Fibroblast of the aortic adventitia (primary cell): ENCODE measurements around the gene OR4M1. TPM values are rescaled to one million over a fixed set of nuclear protein-coding genes. Genes with fewer than 3 reads are reported as not detected.
"Not testable (repeated sequence)": the region's sequence is repeated elsewhere in the genome, so short reads cannot be mapped to it uniquely, and the experiment has no call there.

Experiments
- DNase-seq: peaks from one replicate; pipeline ENCODE4 v3.0.0-alpha.2; 2010; ENCODE audit warnings: low read depth
- H3K4me3 ChIP-seq: 2 replicates; pipeline ENCODE4 v1.5.1; 2011; ENCODE audit warnings: low read depth, mild to moderate bottlenecking, control low read depth, low read length, moderate library complexity
- CTCF ChIP-seq: IDR thresholded peaks from 2 replicates; pipeline ENCODE4 v1.5.1; 2011; ENCODE audit warnings: mild to moderate bottlenecking, low read length, control low read depth, inconsistent platforms; ENCODE audit not compliant: insufficient read depth
- total RNA-seq: library from RNA; depleted of rRNA; stranded (reverse); fragments of >200 nt; gene quantifications from 2 replicates; pipeline ENCODE4 v1.2.3, GENCODE V29; 2012; ENCODE audit warnings: low replicate concordance

The OR4M1 gene
- total RNA-seq, 1 donor, result not detected

- no peak for DNase-seq
- H3K4me3 ChIP-seq, result no peak overlapping the region
- TF ChIP-seq CTCF, result no peak
Measured at GRCh38 chr14:19823178-19823577, 49.9 kb downstream of the OR4M1 start.

- no peak for TF ChIP-seq CTCF
- peak; percentile 2 for DNase-seq
- no peak overlapping the region for H3K4me3 ChIP-seq
Measured at GRCh38 chr14:19823765-19824164, 50.5 kb downstream of the OR4M1 start.

GRCh38 chr14:19827626-19828244, 54.4 kb downstream of the OR4M1 start:
- not testable (repeated sequence) for DNase-seq, H3K4me3 ChIP-seq

GRCh38 chr14:19828314-19828713, 55.0 kb downstream of the OR4M1 start:
- no peak for DNase-seq
- no peak for TF ChIP-seq CTCF
- H3K4me3 ChIP-seq, result no peak overlapping the region

Other genes starting within 250 kb of the OR4M1 start
- not detected in 2 replicates for gene OR11H2, start 59.6 kb upstream of the OR4M1 start, total RNA-seq
- gene OR4Q3, start 29.9 kb upstream of the OR4M1 start, total RNA-seq, result not detected in 2 replicates
- gene OR4N2, start 30.3 kb downstream of the OR4M1 start, total RNA-seq, result 0.33 TPM in 1 of 2 replicates, not detected in the other
- gene OR4K2, start 101.6 kb downstream of the OR4M1 start, total RNA-seq, result not detected in 2 replicates
- not detected in 2 replicates for gene OR4K5, start 147.1 kb downstream of the OR4M1 start, total RNA-seq
- gene OR4K1, start 157.4 kb downstream of the OR4M1 start, total RNA-seq, result not detected in 2 replicates
- not detected in 2 replicates for gene OR4K15, start 202.1 kb downstream of the OR4M1 start, total RNA-seq
- gene OR4Q2, start 228.7 kb downstream of the OR4M1 start, total RNA-seq, result not detected in 2 replicates
- gene OR4K14, start 245.8 kb downstream of the OR4M1 start, total RNA-seq, result not detected in 2 replicates